K562 (cell line): ENCODE data around the gene RNF166. TPM values are rescaled to one million over a fixed set of nuclear protein-coding genes. Genes with fewer than 3 reads are reported as not detected.

Experiments
- CBFB ChIP-seq: sonication (generic); formaldehyde crosslinking; IDR thresholded peaks from 2 replicates; pipeline ENCODE4 v1.4.0; 2020; ENCODE audit warnings: mild to moderate bottlenecking, missing genetic modification reagents
- COPS2 ChIP-seq: fragments of 450-650 bp; conservative IDR thresholded peaks from 2 replicates; pipeline ENCODE4 v1.6.1; 2016; ENCODE audit warnings: mild to moderate bottlenecking, moderate library complexity
- HINFP ChIP-seq: fragments of 450-650 bp; conservative IDR thresholded peaks from 2 replicates; pipeline ENCODE4 v1.6.1; 2016; ENCODE audit warnings: missing genetic modification characterization, low read depth, mild to moderate bottlenecking, control low read depth, missing compliant biosample characterization
- HMG20B ChIP-seq: fragments of 250-450 bp; sonication (Bioruptor Pico); IDR thresholded peaks from 2 replicates; pipeline ENCODE4 v1.5.0; 2021; ENCODE audit warnings: mild to moderate bottlenecking
- HSF4 ChIP-seq: fragments of 250-450 bp; sonication (Bioruptor Pico); IDR thresholded peaks from 2 replicates; pipeline ENCODE4 v2.1.2; 2022; ENCODE audit warnings: mild to moderate bottlenecking, moderate library complexity, borderline replicate concordance
- MYNN ChIP-seq, 2 experiments: sonication (generic); formaldehyde crosslinking in 1 of 2; IDR thresholded peaks; 2 replicates each; pipeline versions ENCODE4 v1.5.0 to v1.6.1; 2016 to 2020; ENCODE audit warnings: antibody characterized with exemption in 1 of 2, missing genetic modification reagents in 1 of 2
- NFIC ChIP-seq: fragments of 450-650 bp; IDR thresholded peaks from 2 replicates; pipeline ENCODE4 v1.6.1; 2017; ENCODE audit warnings: mild to moderate bottlenecking, inconsistent platforms
- PKNOX1 ChIP-seq: fragments of 450-650 bp; IDR thresholded peaks from 2 replicates; pipeline ENCODE4 v1.6.1; 2016
- ZFP30 ChIP-seq: fragments of 250-450 bp; sonication (Bioruptor Pico); IDR thresholded peaks from 2 replicates; pipeline ENCODE4 v1.8.0; 2022; ENCODE audit warnings: moderate library complexity, mild to moderate bottlenecking, inconsistent platforms, borderline replicate concordance
- ZSCAN32 ChIP-seq: fragments of 450-650 bp; formaldehyde crosslinking; IDR thresholded peaks from 2 replicates; pipeline ENCODE4 v1.4.0; 2020; ENCODE audit warnings: mild to moderate bottlenecking, moderate library complexity
- polyA plus RNA-seq, 8 experiments: library from polyadenylated mRNA; depleted of rRNA in 4 of 8; stranded (reverse) in 5 of 8; unstranded in 3 of 8; fragments of >200 nt; fragmentation: Nextera tagmentation in 2 of 8; fragmentation: Illumina TruSeq in 1 of 8; extraction: Ambion mirVana in 2 of 8; extraction: Trizol in 1 of 8; gene quantifications; 2 replicates each; pipeline versions ENCODE4 v1.2.1 to v1.2.3, GENCODE V29; 2011 to 2014; ENCODE audit warnings: inconsistent platforms in 1 of 8, missing spikeins in 1 of 8
- total RNA-seq, 7 experiments: library from RNA; depleted of rRNA in 6 of 7; stranded (reverse); fragments of >200 nt in 6 of 7; fragmentation: Illumina TruSeq in 2 of 7; extraction: Trizol in 2 of 7; gene quantifications; 2 replicates each; pipeline versions ENCODE4 v1.2.1 to v1.2.3, GENCODE V29; 2011 to 2021; ENCODE audit warnings: low replicate concordance in 1 of 7
- TF ChIP-seq, protein P1 (sequence below), 2 experiments: fragments of 450-650 bp in 1 of 2; sonication (generic) in 1 of 2; formaldehyde crosslinking in 1 of 2; IDR thresholded peaks; 2 replicates each; pipeline versions ENCODE4 v1.7.1 to v1.9.0; 2016 to 2022; ENCODE audit warnings: inconsistent platforms in 1 of 2, mild to moderate bottlenecking in 1 of 2, missing genetic modification reagents in 1 of 2
- TF ChIP-seq, protein P2 (sequence below): fragments of 250-450 bp; sonication (Bioruptor Pico); IDR thresholded peaks from 2 replicates; pipeline ENCODE4 v1.4.0; 2020; ENCODE audit warnings: mild to moderate bottlenecking, moderate library complexity

The RNF166 gene
- total and polyA plus RNA-seq, 9 of the 15 experiments (the other 6 are each of a cell fraction or from before 2014, with no cell fraction given): 0.56 to 60.3 (median 19.5) TPM

DNA sequence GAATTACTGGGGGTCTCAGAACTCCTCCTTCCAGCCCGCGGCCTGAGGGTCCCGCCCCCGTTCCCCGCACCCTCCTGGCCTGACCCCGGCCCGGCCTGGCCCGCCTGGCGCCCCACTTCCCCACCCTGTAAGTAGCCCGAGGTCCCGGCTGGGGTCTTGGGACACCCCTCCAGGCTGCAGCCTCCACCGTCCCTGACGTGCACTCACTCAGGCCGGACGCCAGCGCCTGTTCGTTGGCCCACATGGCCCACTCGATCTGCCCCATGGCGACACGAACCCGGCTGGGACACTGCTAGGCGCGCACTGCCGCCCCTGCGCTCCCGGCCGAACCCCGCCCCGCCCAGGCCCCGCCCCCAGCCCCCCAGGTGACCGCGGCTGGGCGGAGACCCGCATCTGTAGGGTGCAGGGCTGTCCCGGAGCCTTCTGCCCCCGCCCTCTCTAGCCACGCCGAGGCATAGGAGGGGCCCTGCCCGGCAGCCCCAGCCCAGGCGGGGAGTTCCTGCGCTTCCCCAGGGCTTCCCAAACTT, 55.4 kb downstream of the RNF166 start, which contains the start of gene CYBA (continued):
- TF ChIP-seq, protein P1, sequence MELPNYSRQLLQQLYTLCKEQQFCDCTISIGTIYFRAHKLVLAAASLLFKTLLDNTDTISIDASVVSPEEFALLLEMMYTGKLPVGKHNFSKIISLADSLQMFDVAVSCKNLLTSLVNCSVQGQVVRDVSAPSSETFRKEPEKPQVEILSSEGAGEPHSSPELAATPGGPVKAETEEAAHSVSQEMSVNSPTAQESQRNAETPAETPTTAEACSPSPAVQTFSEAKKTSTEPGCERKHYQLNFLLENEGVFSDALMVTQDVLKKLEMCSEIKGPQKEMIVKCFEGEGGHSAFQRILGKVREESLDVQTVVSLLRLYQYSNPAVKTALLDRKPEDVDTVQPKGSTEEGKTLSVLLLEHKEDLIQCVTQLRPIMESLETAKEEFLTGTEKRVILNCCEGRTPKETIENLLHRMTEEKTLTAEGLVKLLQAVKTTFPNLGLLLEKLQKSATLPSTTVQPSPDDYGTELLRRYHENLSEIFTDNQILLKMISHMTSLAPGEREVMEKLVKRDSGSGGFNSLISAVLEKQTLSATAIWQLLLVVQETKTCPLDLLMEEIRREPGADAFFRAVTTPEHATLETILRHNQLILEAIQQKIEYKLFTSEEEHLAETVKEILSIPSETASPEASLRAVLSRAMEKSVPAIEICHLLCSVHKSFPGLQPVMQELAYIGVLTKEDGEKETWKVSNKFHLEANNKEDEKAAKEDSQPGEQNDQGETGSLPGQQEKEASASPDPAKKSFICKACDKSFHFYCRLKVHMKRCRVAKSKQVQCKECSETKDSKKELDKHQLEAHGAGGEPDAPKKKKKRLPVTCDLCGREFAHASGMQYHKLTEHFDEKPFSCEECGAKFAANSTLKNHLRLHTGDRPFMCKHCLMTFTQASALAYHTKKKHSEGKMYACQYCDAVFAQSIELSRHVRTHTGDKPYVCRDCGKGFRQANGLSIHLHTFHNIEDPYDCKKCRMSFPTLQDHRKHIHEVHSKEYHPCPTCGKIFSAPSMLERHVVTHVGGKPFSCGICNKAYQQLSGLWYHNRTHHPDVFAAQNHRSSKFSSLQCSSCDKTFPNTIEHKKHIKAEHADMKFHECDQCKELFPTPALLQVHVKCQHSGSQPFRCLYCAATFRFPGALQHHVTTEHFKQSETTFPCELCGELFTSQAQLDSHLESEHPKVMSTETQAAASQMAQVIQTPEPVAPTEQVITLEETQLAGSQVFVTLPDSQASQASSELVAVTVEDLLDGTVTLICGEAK (IDR thresholded peaks at IDR 0.05): no peak
- TF ChIP-seq, protein P1 (CRISPR knock-in tag; IDR thresholded peaks at IDR 0.05): no peak
- TF ChIP-seq ZSCAN32: no peak
- no peak for TF ChIP-seq CBFB (CRISPR knock-in tag)
- no peak for TF ChIP-seq PKNOX1
- no peak for TF ChIP-seq MYNN (IDR thresholded peaks at IDR 0.05)
- no peak for TF ChIP-seq MYNN (CRISPR knock-in tag; IDR thresholded peaks at IDR 0.05)
- no peak for TF ChIP-seq HMG20B (CRISPR knock-in tag)
- TF ChIP-seq HSF4 (CRISPR knock-in tag): no peak
- TF ChIP-seq COPS2: no peak
- TF ChIP-seq NFIC: no peak
- TF ChIP-seq, protein P2, sequence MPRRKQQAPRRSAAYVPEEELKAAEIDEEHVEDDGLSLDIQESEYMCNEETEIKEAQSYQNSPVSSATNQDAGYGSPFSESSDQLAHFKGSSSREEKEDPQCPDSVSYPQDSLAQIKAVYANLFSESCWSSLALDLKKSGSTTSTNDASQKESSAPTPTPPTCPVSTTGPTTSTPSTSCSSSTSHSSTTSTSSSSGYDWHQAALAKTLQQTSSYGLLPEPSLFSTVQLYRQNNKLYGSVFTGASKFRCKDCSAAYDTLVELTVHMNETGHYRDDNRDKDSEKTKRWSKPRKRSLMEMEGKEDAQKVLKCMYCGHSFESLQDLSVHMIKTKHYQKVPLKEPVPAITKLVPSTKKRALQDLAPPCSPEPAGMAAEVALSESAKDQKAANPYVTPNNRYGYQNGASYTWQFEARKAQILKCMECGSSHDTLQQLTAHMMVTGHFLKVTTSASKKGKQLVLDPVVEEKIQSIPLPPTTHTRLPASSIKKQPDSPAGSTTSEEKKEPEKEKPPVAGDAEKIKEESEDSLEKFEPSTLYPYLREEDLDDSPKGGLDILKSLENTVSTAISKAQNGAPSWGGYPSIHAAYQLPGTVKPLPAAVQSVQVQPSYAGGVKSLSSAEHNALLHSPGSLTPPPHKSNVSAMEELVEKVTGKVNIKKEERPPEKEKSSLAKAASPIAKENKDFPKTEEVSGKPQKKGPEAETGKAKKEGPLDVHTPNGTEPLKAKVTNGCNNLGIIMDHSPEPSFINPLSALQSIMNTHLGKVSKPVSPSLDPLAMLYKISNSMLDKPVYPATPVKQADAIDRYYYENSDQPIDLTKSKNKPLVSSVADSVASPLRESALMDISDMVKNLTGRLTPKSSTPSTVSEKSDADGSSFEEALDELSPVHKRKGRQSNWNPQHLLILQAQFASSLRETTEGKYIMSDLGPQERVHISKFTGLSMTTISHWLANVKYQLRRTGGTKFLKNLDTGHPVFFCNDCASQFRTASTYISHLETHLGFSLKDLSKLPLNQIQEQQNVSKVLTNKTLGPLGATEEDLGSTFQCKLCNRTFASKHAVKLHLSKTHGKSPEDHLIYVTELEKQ (CRISPR knock-in tag): no peak
- no peak for TF ChIP-seq ZFP30 (CRISPR knock-in tag)
- TF ChIP-seq HINFP (tag): no peak
